B cell (primary cell): Measurements from ENCODE around the gene IRS1. TPM values are rescaled to one million over a fixed set of nuclear protein-coding genes. Genes with fewer than 3 reads are reported as not detected.

Source experiments
- ATAC-seq: fragments of 200-7000 bp; cut with Tn5 transposase; one replicate; pipeline ENCODE4 v1.10.0; 2021; ENCODE audit warnings: low read depth, mild to moderate bottlenecking, moderate number of reproducible peaks, moderate library complexity
- CTCF ChIA-PET: fragments of 350-600 bp; sonication (Branson Sonifier 250); formaldehyde crosslinking; loops from one replicate; lab custom pipeline; 2021; ENCODE audit warnings: antibody characterized with exemption, inconsistent platforms; lab: Charles Lee
- POLR2A ChIA-PET: fragments of 350-600 bp; sonication (Branson Sonifier 250); formaldehyde crosslinking; loops from one replicate; lab custom pipeline; 2021; ENCODE audit warnings: antibody characterized with exemption; lab: Charles Lee
- DNase-seq: peaks from one replicate; pipeline ENCODE4 v3.0.0; 2013
- H2AFZ ChIP-seq: 2 replicates; pipeline ENCODE4 v1.6.1; 2012; ENCODE audit warnings: mild to moderate bottlenecking, low read depth, low read length; ENCODE audit not compliant: insufficient read depth, poor library complexity, severe bottlenecking
- H3K27ac ChIP-seq, 2 donors: 1 replicate in 1 of 2; 2 replicates in 1 of 2; pipeline ENCODE4 v1.5.1; 2012 to 2013; ENCODE audit warnings: low read length in 2 of 2, mild to moderate bottlenecking in 2 of 2, moderate library complexity in 1 of 2
- H3K27me3 ChIP-seq, 4 experiments: fragments of 200-600 bp in 1 of 4; sonication (generic) in 1 of 4; replicated peaks in 1 of 4; 1 replicate in 2 of 4; 2 replicates in 2 of 4; pipeline versions ENCODE4 v1.6.1 to v1.7.0; 2013 to 2016; ENCODE audit warnings: low read length in 3 of 4, mild to moderate bottlenecking in 2 of 4, mixed read lengths in 1 of 4, moderate library complexity in 1 of 4; ENCODE audit not compliant: insufficient read depth in 4 of 4, control insufficient read depth in 3 of 4; ENCODE audit errors: control extremely low read depth in 1 of 4
- H3K36me3 ChIP-seq, 2 experiments: replicated peaks in 1 of 2; 1 replicate in 1 of 2; 2 replicates in 1 of 2; pipeline versions ENCODE4 v1.6.1 to v1.7.1; 2013; ENCODE audit warnings: low read length in 1 of 2; ENCODE audit not compliant: insufficient read depth in 2 of 2, control insufficient read depth in 1 of 2; ENCODE audit errors: control extremely low read depth in 1 of 2, extremely low read depth in 1 of 2
- H3K4me1 ChIP-seq, 2 donors: fragments of 200-600 bp in 1 of 2; sonication (generic) in 1 of 2; 1 replicate in 1 of 2; 2 replicates in 1 of 2; pipeline versions ENCODE4 v1.5.1 to v1.6.1; 2013 to 2017; ENCODE audit warnings: low read length in 2 of 2; ENCODE audit not compliant: control insufficient read depth in 2 of 2, insufficient read depth in 2 of 2
- H3K4me2 ChIP-seq: replicated peaks from 2 replicates; pipeline ENCODE3; 2012; ENCODE audit warnings: mild to moderate bottlenecking, low read depth, low read length; ENCODE audit not compliant: poor library complexity, severe bottlenecking
- H3K4me3 ChIP-seq, 5 experiments: fragments of 200-600 bp in 1 of 5; sonication (generic) in 1 of 5; 1 replicate in 3 of 5; 2 replicates in 2 of 5; pipeline versions ENCODE4 v1.5.1 to v1.7.0; 2011 to 2016; ENCODE audit warnings: low read length in 4 of 5, mild to moderate bottlenecking in 4 of 5, low read depth in 2 of 5, control low read depth in 1 of 5, moderate library complexity in 1 of 5; ENCODE audit not compliant: insufficient read depth in 1 of 5; ENCODE audit errors: control extremely low read depth in 1 of 5, extremely low read depth in 1 of 5
- H3K79me2 ChIP-seq: fragments of 200-600 bp; sonication (generic); one replicate; pipeline ENCODE4 v1.6.0; 2016; ENCODE audit warnings: low read length; ENCODE audit not compliant: control insufficient read depth, insufficient read depth
- H3K9ac ChIP-seq: fragments of 200-600 bp; sonication (generic); 2 replicates; pipeline ENCODE4 v1.6.1; 2017; ENCODE audit warnings: mild to moderate bottlenecking, low read length, moderate library complexity
- H3K9me3 ChIP-seq, 3 donors: one replicate each; pipeline versions ENCODE4 v1.6.1 to v1.7.1; 2013; ENCODE audit warnings: low read length in 2 of 3; ENCODE audit not compliant: control insufficient read depth in 2 of 3, insufficient read depth in 1 of 3; ENCODE audit errors: control extremely low read depth in 1 of 3
- H4K20me1 ChIP-seq: 2 replicates; pipeline ENCODE4 v1.6.0; 2012; ENCODE audit warnings: mild to moderate bottlenecking, low read length; ENCODE audit not compliant: insufficient read depth, control insufficient read depth, poor library complexity, severe bottlenecking
- H3K27ac Mint-ChIP-seq: one replicate; pipeline ENCODE4 v1.8.0; 2021; ENCODE audit warnings: mixed read lengths
- H3K27me3 Mint-ChIP-seq: one replicate; pipeline ENCODE4 v1.8.0; 2021; ENCODE audit warnings: mixed read lengths
- H3K4me1 Mint-ChIP-seq: one replicate; pipeline ENCODE4 v1.8.0; 2021; ENCODE audit warnings: mixed read lengths
- H3K4me3 Mint-ChIP-seq: one replicate; pipeline ENCODE4 v1.8.0; 2021; ENCODE audit warnings: mixed read lengths
- H3K9me3 Mint-ChIP-seq: one replicate; pipeline ENCODE4 v1.8.0; 2022; ENCODE audit warnings: mixed read lengths; ENCODE audit not compliant: insufficient read depth
- EZH2 ChIP-seq: IDR thresholded peaks from 2 replicates; pipeline ENCODE4 v1.6.1; 2012; ENCODE audit warnings: borderline replicate concordance, low read depth, mild to moderate bottlenecking, moderate library complexity, low read length; ENCODE audit not compliant: insufficient read depth, poor library complexity, severe bottlenecking
- WGBS: methylation state at CpG from one replicate; pipeline ENCODE4 v1.1.5; 2013; ENCODE audit warnings: missing lambda C conversion rate; ENCODE audit not compliant: insufficient coverage; 5-methylcytosine and 5-hydroxymethylcytosine counted together
- intact Hi-C: fragments of 100-400 bp; cut with micrococcal nuclease; formaldehyde crosslinking; loops from one replicate; pipeline ENCODE4 v1.10.0; 2022
- polyA plus RNA-seq: library from polyadenylated mRNA; depleted of rRNA; stranded (reverse); fragments of >200 nt; gene quantifications from 2 replicates; pipeline ENCODE4 v1.2.3, GENCODE V29; 2012
- total RNA-seq, 2 donors: library from RNA; stranded (reverse); fragments of 120-200 nt in 1 of 2; gene quantifications; 1 replicate in 1 of 2; 2 replicates in 1 of 2; pipeline versions ENCODE4 v1.2.3 to v1.2.4, GENCODE V29; 2013 to 2022
- TF ChIP-seq, protein P1 (sequence below): fragments of 200-600 bp; IDR thresholded peaks from one replicate; pipeline ENCODE4 v1.8.0; 2022; ENCODE audit warnings: antibody characterized with exemption, mild to moderate bottlenecking

IRS1 gene
- total and polyA plus RNA-seq, 2 donors (not counting 1 experiment from before 2014, with no cell fraction given), result 3.8 to 11.9 TPM

DNA sequence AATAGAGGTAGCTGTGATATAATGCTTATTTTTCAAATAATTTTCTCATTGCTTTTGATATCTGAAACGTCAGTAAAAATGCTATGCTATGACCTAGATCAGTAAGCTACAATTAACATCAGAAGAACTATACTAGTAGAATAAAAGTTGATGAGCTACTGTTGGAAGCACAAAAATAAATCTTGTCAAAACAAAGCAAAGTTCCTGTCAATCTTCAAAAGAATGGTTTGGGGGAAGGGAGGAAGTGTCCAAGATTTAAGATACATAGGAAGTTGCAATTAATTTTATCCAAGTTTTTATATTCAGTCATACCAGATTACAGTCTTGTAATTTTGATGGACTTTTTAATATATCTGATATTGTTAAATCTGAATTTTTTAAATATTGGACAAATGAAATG lies 19.2 kb downstream of the IRS1 start:
- intact Hi-C loops, result no loop called here
- Mint-ChIP-seq H3K27ac (no peak overlapping the region), H3K4me3 (no peak overlapping the region), H3K27me3 (no peaks in the 10 kb centered on the region), H3K4me1 (peaks cover 14% of the 10 kb centered on the region), H3K9me3 (no peaks in the 10 kb centered on the region)
- no peak overlapping the region for H3K27ac ChIP-seq
- no peak for DNase-seq
- H3K79me2 ChIP-seq, result peaks cover 5% of the 10 kb centered on the region
- no peak overlapping the region for H3K9ac ChIP-seq
- WGBS, result no CpG with 5 or more reads among the region's 1 CpG
- no peak for TF ChIP-seq EZH2
- TF ChIP-seq, protein P1, sequence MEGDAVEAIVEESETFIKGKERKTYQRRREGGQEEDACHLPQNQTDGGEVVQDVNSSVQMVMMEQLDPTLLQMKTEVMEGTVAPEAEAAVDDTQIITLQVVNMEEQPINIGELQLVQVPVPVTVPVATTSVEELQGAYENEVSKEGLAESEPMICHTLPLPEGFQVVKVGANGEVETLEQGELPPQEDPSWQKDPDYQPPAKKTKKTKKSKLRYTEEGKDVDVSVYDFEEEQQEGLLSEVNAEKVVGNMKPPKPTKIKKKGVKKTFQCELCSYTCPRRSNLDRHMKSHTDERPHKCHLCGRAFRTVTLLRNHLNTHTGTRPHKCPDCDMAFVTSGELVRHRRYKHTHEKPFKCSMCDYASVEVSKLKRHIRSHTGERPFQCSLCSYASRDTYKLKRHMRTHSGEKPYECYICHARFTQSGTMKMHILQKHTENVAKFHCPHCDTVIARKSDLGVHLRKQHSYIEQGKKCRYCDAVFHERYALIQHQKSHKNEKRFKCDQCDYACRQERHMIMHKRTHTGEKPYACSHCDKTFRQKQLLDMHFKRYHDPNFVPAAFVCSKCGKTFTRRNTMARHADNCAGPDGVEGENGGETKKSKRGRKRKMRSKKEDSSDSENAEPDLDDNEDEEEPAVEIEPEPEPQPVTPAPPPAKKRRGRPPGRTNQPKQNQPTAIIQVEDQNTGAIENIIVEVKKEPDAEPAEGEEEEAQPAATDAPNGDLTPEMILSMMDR, result no peak
- no peaks in the 10 kb centered on the region for H3K36me3 ChIP-seq
- no peaks in the 10 kb centered on the region for H3K9me3 ChIP-seq
- ChIA-PET POLR2A (no interaction called here), CTCF (no interaction called here)
- peaks cover 4 to 9% of the 10 kb centered on the region in 2 donors for H3K4me1 ChIP-seq
- H3K4me3 ChIP-seq, result no peak overlapping the region
- no peak overlapping the region for H2AFZ ChIP-seq
- no peaks in the 10 kb centered on the region for H4K20me1 ChIP-seq
- ATAC-seq, result no peak
- H3K27me3 ChIP-seq, result no peaks in the 10 kb centered on the region
- H3K4me2 ChIP-seq, result no peak overlapping the region

DNA sequence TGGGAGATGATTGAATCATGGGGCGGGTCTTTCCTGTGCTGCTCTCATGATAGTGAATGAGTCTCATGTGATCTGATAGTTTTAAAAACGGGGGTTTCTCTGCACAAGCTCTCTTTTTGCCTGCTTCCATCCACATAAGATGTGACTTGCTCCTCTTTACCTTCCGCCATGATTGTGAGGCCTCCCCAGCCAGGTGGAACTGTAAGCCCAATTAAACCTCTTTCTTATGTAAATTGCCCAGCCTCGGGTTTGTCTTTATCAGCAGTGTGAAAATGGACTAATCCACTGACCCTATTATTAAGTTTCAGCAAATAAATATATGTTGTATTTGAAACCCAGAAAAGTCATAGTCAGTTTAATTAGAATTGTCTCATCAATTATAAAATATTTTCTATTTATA lies 22.0 kb downstream of the IRS1 start:
- CTCF ChIA-PET, result interaction anchor here (0.6 to 1.3 kb wide), 2 partner anchors 11 to 1112 kb away, joined by 3 to 4 read pairs; no protein-coding TSS in a partner anchor

More for the DNA sequence above, 22.0 kb downstream of the IRS1 start:
- POLR2A ChIA-PET, result no interaction called here
- Histone ChIP-seq H3K4me1 (peaks cover 21 to 26% of the 10 kb centered on the region in 2 donors), H2AFZ (no peak overlapping the region), H3K36me3 (no peaks in the 10 kb centered on the region), H3K79me2 (peaks cover 5% of the 10 kb centered on the region), H3K27ac (no peak overlapping the region), H3K9ac (no peak overlapping the region), H3K4me2 (no peak overlapping the region), H3K9me3 (peaks cover 0 to 3% (median 0%) of the 10 kb centered on the region in 3 donors), H3K27me3 (no peaks in the 10 kb centered on the region), H4K20me1 (no peaks in the 10 kb centered on the region), H3K4me3 (no peak overlapping the region)
- Mint-ChIP-seq H3K27me3 (no peaks in the 10 kb centered on the region), H3K4me3 (no peak overlapping the region), H3K4me1 (peaks cover 34% of the 10 kb centered on the region), H3K9me3 (no peaks in the 10 kb centered on the region), H3K27ac (no peak overlapping the region)
- ATAC-seq (no peak), DNase-seq (no peak)
- intact Hi-C loops, result no loop called here
- no CpG with 5 or more reads among the region's 4 CpGs for WGBS
- TF ChIP-seq EZH2, result no peak
- TF ChIP-seq, protein P1, result no peak
